ENCODE measurements around the gene INSIG2.

Gene INSIG2

GRCh38 chr2:118094503-118094902, 6.2 kb downstream of the INSIG2 start:
- Histone ChIP-seq H3K4me3 (no peak overlapping the region), H3K27ac (no peak overlapping the region)

GRCh38 chr2:118095610-118096009, 7.3 kb downstream of the INSIG2 start:
- Histone ChIP-seq H3K4me3 (no peak overlapping the region), H3K27ac (no peak overlapping the region)

- Histone ChIP-seq H3K4me3 (no peak overlapping the region), H3K27ac (no peak overlapping the region)
Observed at GRCh38 chr2:118097657-118098056, 9.4 kb downstream of the INSIG2 start.

GRCh38 chr2:118098307-118099030, 10.2 kb downstream of the INSIG2 start:
- Histone ChIP-seq H3K4me3 (no peak overlapping the region), H3K27ac (no peak overlapping the region)

DNA sequence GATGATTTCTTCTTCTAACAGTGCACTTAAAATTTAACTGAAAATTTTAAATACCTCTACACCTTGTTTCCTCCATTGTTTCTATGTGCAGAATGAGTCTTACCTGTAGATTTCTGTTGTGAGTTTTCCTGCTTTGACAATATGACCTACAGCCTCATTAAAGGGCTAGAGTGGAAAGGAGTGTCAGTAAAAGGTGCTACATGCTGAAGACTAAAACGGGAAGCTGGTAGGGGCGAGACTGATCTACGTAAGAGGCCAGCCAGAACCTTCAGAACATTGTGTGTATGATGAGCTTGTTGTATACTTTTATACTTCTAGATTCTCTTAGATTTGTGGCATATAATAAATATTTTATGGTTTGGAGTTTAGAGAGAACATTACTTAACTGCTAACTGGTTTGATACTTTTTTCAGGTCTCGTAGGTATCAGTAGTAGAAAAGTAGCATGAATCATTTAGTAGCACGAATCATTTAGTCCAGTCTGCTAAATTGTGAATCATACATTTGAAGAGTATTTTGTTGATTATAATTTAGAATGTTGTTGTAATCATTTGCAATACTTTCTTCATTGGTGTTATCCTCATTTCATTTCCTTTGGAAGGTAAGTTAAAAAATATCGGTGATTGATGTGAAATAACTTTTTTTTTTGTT, 14.3 kb downstream of the INSIG2 start:
- Histone ChIP-seq H3K27ac (no peak overlapping the region), H3K4me3 (no peak overlapping the region)

DNA sequence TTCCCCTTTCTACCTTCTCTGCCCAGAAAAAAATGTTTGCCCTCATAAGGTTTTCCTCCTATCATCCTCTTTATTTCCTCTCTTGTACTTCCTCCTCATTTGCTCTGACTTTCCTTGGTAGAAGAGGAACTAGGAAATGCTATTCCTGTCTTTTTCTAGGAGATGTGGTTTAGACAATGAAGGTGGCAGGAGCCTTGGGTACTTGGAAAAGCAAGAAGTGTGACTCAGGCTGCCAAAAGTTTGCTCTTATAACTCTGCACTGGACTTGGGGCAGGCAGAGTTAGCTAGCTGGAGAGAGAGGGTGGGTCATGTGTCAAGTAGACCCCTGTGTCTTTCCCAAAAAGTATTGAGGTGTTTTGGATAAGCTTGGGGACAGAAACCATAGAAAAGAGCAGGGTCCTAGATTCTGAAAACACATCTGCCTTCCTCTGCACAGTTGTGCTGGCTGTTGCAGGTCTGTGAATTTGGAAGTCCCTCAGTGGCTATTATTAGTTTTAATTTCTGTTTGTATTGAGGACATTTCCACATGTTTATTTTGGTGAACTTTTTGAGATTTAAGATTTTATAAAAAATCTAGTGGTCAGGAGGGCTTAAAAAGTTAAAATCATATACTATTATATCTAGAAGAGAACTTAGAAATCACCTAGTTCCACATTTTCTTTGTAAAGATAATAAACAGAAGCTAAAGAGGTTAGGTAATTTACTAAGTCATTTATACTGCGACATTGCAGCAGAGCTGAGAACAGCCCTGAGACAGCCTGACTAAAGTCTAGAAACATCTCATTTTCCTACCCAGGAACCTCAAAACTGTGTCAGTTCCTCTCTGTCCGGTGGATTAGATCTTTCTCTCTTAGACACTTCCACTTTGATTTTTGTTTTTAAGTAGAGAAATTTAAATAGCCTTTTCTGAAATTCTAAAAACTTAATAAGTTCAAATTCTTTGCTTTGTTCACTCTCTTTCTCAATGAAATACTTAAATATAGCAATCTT, 16.0 kb downstream of the INSIG2 start:
- Histone ChIP-seq H3K27ac (no peak overlapping the region), H3K4me3 (no peak overlapping the region)

DNA sequence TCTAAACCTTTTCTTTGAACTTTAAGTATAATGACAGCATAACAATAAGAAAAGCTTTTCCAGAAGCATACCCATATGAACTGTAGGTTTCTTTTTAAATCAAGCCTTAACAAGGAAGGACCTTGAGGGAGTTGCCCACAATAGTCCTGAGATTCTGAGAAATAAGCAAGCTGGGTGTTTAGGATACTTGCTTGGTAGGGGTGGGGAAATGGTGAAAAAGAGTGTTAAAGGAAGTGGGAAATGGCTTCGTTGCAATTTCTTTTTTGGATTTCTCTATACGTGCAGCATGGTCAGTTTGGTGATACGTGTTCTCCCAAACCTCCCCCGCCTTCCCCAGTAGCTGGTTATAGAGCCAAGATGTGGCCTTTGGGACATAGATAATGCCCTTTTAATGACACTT, 17.2 kb downstream of the INSIG2 start:
- no peak overlapping the region for H3K27ac ChIP-seq
- no peak overlapping the region for H3K4me3 ChIP-seq

GRCh38 chr2:118106926-118107325, 18.7 kb downstream of the INSIG2 start:
- Histone ChIP-seq H3K4me3 (no peak overlapping the region), H3K27ac (no peak overlapping the region)

DNA sequence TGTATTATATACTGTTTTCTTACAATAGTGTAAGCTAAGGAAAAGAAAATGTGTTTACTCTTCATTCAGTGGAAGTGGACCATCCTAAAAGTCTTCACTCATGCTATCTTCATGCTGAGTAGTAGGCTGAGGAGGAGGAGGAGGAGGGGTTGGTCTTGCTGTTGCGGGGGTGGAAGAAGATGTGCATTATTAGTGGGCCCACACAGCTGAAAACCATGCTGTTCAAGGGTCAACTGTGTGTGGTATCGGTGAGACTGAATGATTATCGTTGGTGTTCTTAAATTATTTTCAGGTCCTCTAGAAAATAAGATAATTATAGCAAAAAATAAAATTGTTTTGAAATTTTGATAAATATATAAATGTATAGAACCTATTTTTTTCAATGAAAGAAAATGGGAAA, 22.0 kb downstream of the INSIG2 start:
- H3K27ac ChIP-seq: no peak overlapping the region
- H3K4me3 ChIP-seq: no peak overlapping the region

- no peak overlapping the region for H3K4me3 ChIP-seq
- no peak overlapping the region for H3K27ac ChIP-seq
Observed at GRCh38 chr2:118110991-118111390, 22.7 kb downstream of the INSIG2 start.

DNA sequence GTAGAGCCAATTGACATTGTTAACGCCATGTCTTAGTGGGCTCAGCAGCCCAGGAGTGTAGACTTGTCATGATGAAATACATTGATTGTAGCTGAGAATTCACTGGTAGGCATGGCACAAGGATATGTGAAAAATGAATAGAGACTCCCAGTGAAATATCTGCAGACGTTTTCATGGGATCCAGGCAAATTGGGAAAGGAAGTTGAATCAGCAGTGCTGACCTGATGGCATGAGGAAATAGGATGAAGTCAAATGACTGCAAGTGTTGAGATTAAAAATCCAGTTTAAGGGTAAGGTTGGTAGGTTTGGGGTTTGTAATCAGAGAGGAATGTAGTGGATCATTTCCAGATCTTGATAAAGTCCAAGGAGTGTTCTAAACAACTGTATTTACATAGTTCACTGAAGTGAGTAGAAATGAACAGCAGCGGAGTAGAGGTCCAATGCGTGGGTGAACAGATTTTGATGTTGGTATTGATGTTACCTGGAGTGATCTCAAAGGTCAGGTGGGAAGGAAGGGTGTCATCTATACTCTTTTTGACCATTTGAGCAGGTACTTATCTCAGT, 24.6 kb downstream of the INSIG2 start:
- H3K27ac ChIP-seq: peak overlapping the region in 1 of 21 experiments; percentile 17
- no peak overlapping the region for H3K4me3 ChIP-seq

DNA sequence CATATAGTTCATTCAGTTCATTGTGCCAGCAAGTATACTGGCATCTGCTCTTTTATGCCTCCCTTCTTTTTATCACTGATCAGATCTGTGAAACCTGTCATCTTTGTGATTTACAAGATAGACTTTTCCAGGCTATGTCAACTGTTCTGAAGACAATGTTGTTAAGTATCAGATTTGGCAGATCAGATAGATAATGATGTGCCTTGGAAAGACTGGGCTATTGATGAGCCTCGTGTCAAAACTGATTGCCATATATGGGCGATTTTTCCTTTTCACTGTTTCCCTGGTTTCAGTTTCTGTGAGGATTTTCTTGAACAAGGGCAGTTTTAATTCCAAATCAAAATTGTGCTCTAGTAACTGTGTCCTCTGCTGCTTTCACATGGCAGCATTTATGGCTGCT, 26.6 kb downstream of the INSIG2 start:
- Histone ChIP-seq H3K27ac (no peak overlapping the region), H3K4me3 (no peak overlapping the region)

- Histone ChIP-seq H3K27ac (peak overlapping the region in 1 of 21 experiments; percentile 7), H3K4me3 (no peak overlapping the region)
Observed at GRCh38 chr2:118115761-118116160, 27.5 kb downstream of the INSIG2 start.

DNA sequence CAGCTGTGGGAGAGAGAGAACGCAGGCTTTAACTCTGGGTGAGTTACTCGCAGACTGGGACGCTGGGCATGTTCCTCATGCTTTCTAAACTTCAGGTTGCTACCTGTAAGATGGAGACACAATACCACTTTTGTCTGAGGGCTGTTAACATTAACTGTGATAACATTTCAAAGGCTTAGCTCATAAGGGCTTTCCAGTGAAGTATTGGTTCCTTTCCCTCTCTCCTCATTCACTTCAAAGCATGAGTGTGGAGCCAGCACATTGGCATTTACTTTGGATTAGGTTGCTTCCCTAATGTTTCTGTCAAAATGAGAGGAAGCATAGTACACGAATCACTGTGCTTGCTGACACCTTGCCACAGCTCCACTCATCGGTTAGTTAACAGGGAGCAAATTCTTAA, 30.2 kb downstream of the INSIG2 start:
- Histone ChIP-seq H3K4me3 (no peak overlapping the region), H3K27ac (peak overlapping the region in 4 of 21 experiments; percentile 13 to 73 (median 24))

DNA sequence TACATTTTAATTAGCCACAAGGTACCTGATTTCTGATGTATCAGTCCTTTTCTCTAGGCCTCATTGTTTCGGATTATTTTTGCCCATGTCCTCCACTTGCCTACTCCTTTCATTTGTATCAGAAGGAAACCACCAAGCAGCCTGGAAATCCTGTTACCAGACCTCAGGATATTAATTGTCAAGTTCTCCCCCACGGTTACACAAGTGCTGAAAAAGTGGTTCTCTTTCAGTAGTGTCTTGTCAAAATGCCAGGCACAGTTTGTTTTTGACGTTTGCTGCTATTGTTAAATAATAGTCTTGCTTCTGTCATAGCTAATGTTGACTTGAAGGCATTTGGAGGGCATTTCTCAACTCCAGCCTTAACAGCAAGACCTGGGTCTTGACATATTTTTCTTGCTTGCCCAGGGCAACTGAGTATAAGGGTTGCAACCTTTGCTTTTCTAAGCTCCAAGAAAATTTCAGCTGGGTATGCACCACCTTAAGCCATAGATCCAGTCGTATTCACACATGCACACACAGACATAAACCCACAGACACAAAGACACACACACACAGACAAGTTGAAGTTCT, 31.0 kb downstream of the INSIG2 start:
- Histone ChIP-seq H3K27ac (peak overlapping the region in 3 of 21 experiments; percentile 24 to 73 (median 24)), H3K4me3 (no peak overlapping the region)

- H3K27ac ChIP-seq: no peak overlapping the region
Observed at GRCh38 chr2:118119761-118120400, 31.6 kb downstream of the INSIG2 start.

GRCh38 chr2:118120401-118120780, 32.1 kb downstream of the INSIG2 start:
- H3K27ac ChIP-seq: no peak overlapping the region
- H3K4me3 ChIP-seq: no peak overlapping the region

More at GRCh38 chr2:118119761-118120400, 31.6 kb downstream of the INSIG2 start:
- H3K4me3 ChIP-seq: no peak overlapping the region

DNA sequence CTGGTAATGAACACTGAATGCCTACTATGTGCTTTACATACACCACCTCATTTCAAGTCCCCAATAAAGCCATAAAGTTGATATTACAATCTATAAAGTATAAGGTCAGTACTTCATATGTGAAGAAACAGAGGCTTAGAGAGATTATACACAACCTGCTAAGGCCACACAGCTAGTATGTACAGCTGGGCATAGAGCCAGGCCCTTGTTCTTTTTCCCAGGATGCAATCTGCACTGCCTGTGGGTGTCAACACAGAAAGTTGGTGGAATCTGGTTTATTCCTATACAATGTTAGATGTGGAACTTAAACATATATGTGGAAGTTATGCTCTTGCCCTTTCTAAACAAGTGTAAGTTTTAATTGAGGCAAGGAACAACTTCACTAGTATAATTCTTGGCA, 32.8 kb downstream of the INSIG2 start:
- no peak overlapping the region for H3K27ac ChIP-seq
- no peak overlapping the region for H3K4me3 ChIP-seq

- Histone ChIP-seq H3K4me3 (no peak overlapping the region), H3K27ac (peak overlapping the region in 10 of 21 experiments; percentile 18 to 76 (median 56))
Observed at GRCh38 chr2:118121986-118122524, 33.8 kb downstream of the INSIG2 start.

Measured in skin epidermis (tissue), 12 donors.